CD4-positive, CD25-positive, alpha-beta regulatory T cell (primary cell): ENCODE results near the gene RAB6B. TPM values are rescaled to one million over a fixed set of nuclear protein-coding genes. Genes with fewer than 3 reads are reported as not detected.

Source experiments
- ATAC-seq, 2 donors: fragments of 150-1000 bp; cut with Tn5 transposase; one replicate each; pipeline ENCODE4 v1.10.0; 2021; ENCODE audit warnings: low read depth in 2 of 2, moderate number of reproducible peaks in 2 of 2, moderate library complexity in 1 of 2
- DNase-seq, 3 donors: peaks; one replicate each; pipeline versions ENCODE4 v3.0.0 to v3.0.0-alpha.2; 2012 to 2022; ENCODE audit warnings: mixed read lengths in 1 of 3
- H3K27ac ChIP-seq: one replicate; pipeline ENCODE4 v1.7.0; 2013; ENCODE audit warnings: mild to moderate bottlenecking, low read length; ENCODE audit not compliant: insufficient read depth, poor library complexity, severe bottlenecking
- H3K27me3 ChIP-seq: one replicate; pipeline ENCODE4 v1.7.0; 2013; ENCODE audit warnings: low read length; ENCODE audit not compliant: control insufficient read depth, insufficient read depth
- H3K36me3 ChIP-seq: one replicate; pipeline ENCODE4 v1.7.0; 2013; ENCODE audit warnings: mild to moderate bottlenecking, low read length, moderate library complexity; ENCODE audit not compliant: control insufficient read depth, insufficient read depth
- H3K4me1 ChIP-seq: 2 replicates; pipeline ENCODE4 v1.7.0; 2013; ENCODE audit warnings: mild to moderate bottlenecking, low read length; ENCODE audit not compliant: insufficient read depth, control insufficient read depth, poor library complexity, severe bottlenecking
- H3K4me3 ChIP-seq: one replicate; pipeline ENCODE4 v1.7.0; 2013; ENCODE audit warnings: low read depth, mild to moderate bottlenecking, low read length, moderate library complexity
- H3K9me3 ChIP-seq, 2 experiments: 1 replicate in 1 of 2; 2 replicates in 1 of 2; pipeline ENCODE4 v1.7.0; 2013; ENCODE audit warnings: low read length in 2 of 2, mild to moderate bottlenecking in 1 of 2, moderate library complexity in 1 of 2; ENCODE audit not compliant: control insufficient read depth in 2 of 2
- H3K27ac Mint-ChIP-seq, 3 donors: one replicate each; pipeline ENCODE4 v1.8.0; 2020 to 2022; ENCODE audit warnings: mild to moderate bottlenecking in 3 of 3, mixed read lengths in 3 of 3, moderate library complexity in 2 of 3
- H3K27me3 Mint-ChIP-seq: one replicate; pipeline ENCODE4 v1.8.0; 2022; ENCODE audit warnings: mild to moderate bottlenecking, mixed read lengths
- H3K36me3 Mint-ChIP-seq: one replicate; pipeline ENCODE4 v1.8.0; 2020; ENCODE audit warnings: mixed read lengths
- H3K4me1 Mint-ChIP-seq, 4 donors: one replicate each; pipeline ENCODE4 v1.8.0; 2020 to 2022; ENCODE audit warnings: mixed read lengths in 4 of 4, mild to moderate bottlenecking in 1 of 4
- H3K4me3 Mint-ChIP-seq, 4 donors: one replicate each; pipeline ENCODE4 v1.8.0; 2020 to 2022; ENCODE audit warnings: mild to moderate bottlenecking in 4 of 4, mixed read lengths in 4 of 4, moderate library complexity in 3 of 4
- H3K9me3 Mint-ChIP-seq, 7 donors: one replicate each; pipeline ENCODE4 v1.8.0; 2020 to 2022; ENCODE audit warnings: mixed read lengths in 7 of 7, mild to moderate bottlenecking in 3 of 7, moderate library complexity in 2 of 7
- polyA plus RNA-seq, 4 donors: library from polyadenylated mRNA; unstranded; fragments of 300-500 nt; fragmentation: Illumina TruSeq; gene quantifications; one replicate each; pipeline ENCODE4 v1.2.3, GENCODE V29; 2021
- total RNA-seq: library from RNA; stranded (reverse); gene quantifications from one replicate; pipeline ENCODE4 v1.2.3, GENCODE V29; 2022

RAB6B gene
- total and polyA plus RNA-seq, 5 donors from 2014 or later: 0.16 to 0.94 (median 0.31) TPM

DNA sequence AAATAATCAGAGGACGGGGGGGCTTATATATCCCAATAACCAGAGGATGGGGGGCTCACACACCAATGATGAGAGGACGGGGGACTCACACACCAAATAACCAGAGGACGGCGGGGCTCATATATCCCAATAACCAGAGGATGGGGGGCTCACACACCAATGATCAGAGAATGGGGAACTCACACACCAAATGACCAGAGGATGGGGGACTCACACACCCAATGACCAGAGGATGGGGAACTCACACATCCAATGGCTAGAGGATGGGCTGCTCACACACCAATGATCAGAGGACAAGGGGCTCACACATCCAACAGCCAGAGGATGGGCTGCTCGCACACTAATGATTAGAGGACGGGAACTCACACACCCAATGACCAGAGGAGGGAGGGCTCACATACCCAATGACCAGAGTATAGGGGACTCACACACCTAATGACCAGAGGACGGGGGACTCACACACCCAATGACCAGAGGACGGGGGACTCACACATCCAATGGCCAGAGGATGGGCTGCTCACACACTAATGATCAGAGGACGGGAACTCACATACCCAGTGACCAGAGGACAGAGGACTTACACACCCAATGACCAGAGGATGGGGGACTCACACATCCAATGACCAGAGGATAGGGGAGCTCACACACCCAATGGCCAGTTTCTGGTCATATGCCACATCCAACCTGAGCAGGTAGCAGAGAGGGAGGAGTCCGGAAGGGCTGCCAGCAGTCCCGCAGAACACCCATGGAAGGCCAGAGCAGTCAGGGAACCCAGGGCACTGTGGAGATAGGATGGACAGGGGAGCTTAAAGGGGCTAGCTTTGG, 10.6 kb downstream of the RAB6B start:
- no peak overlapping the region for H3K4me3 Mint-ChIP-seq
- Histone ChIP-seq H3K36me3 (no peaks in the 10 kb centered on the region), H3K4me3 (no peak overlapping the region), H3K27me3 (no peaks in the 10 kb centered on the region), H3K4me1 (no peaks in the 10 kb centered on the region), H3K9me3 (no peaks in the 10 kb centered on the region), H3K27ac (no peak overlapping the region)
- peaks cover 27% of the 10 kb centered on the region for H3K27me3 Mint-ChIP-seq
- no peak for DNase-seq
- H3K27ac Mint-ChIP-seq: no peak overlapping the region
- no peak for ATAC-seq
- H3K9me3 Mint-ChIP-seq: peaks cover 0 to 4% (median 0%) of the 10 kb centered on the region in 7 donors
- H3K36me3 Mint-ChIP-seq: no peaks in the 10 kb centered on the region
- H3K4me1 Mint-ChIP-seq: peaks cover 0 to 6% (median 0%) of the 10 kb centered on the region in 4 donors

GRCh38 chr3:133884054-133884886, 11.4 kb downstream of the RAB6B start:
- Histone ChIP-seq H3K27ac (no peak overlapping the region), H3K4me1 (no peaks in the 10 kb centered on the region), H3K36me3 (no peaks in the 10 kb centered on the region), H3K9me3 (no peaks in the 10 kb centered on the region), H3K27me3 (no peaks in the 10 kb centered on the region), H3K4me3 (no peak overlapping the region)
- H3K4me1 Mint-ChIP-seq: peaks cover 0 to 6% (median 0%) of the 10 kb centered on the region in 4 donors
- no peak for ATAC-seq
- H3K9me3 Mint-ChIP-seq: peaks cover 0 to 4% (median 0%) of the 10 kb centered on the region in 7 donors
- H3K27me3 Mint-ChIP-seq: peaks cover 27% of the 10 kb centered on the region
- no peak overlapping the region for H3K27ac Mint-ChIP-seq
- no peaks in the 10 kb centered on the region for H3K36me3 Mint-ChIP-seq
- no peak for DNase-seq
- H3K4me3 Mint-ChIP-seq: no peak overlapping the region

DNA sequence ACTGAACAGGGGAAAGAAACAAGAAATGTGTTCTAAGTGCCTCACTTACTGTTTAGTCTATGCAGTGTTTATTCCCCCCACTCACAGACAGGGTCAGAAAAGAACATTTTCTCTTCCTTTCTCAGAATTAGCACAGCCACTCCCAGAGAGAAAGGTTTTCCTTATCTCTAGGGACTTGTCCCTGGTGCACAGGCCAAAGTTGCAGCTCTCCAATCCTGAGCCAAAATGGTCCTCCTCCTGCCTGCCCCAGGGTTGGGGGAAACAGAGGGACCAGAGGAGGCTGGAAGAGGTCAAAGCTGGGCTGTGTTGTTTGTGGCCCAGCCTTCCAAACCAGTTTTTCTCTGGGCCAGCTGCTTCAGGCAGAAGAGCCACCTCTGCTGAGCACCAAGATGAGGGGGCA, 12.0 kb downstream of the RAB6B start:
- H3K27me3 Mint-ChIP-seq: peaks cover 25% of the 10 kb centered on the region

GRCh38 chr3:133882986-133883586, 12.6 kb downstream of the RAB6B start:
- Mint-ChIP-seq H3K4me1 (peaks cover 0 to 6% (median 0%) of the 10 kb centered on the region in 4 donors), H3K27ac (peak overlapping the region; percentile 36 to 66 (median 49)), H3K36me3 (no peaks in the 10 kb centered on the region), H3K9me3 (peaks cover 0 to 10% (median 4%) of the 10 kb centered on the region in 7 donors), H3K27me3 (peaks cover 22% of the 10 kb centered on the region), H3K4me3 (no peak overlapping the region)
- Histone ChIP-seq H3K27ac (no peak overlapping the region), H3K36me3 (no peaks in the 10 kb centered on the region), H3K4me1 (no peaks in the 10 kb centered on the region), H3K4me3 (no peak overlapping the region), H3K27me3 (no peaks in the 10 kb centered on the region), H3K9me3 (peaks cover 6 to 8% of the 10 kb centered on the region in 2 experiments)
- ATAC-seq (no peak), DNase-seq (no peak)

More for the DNA sequence above, 12.0 kb downstream of the RAB6B start:
- H3K4me1 ChIP-seq: no peaks in the 10 kb centered on the region
- no peaks in the 10 kb centered on the region for H3K36me3 ChIP-seq
- Mint-ChIP-seq H3K4me3 (no peak overlapping the region), H3K4me1 (peaks cover 0 to 6% (median 0%) of the 10 kb centered on the region in 4 donors), H3K9me3 (peaks cover 0 to 5% (median under 1%) of the 10 kb centered on the region in 7 donors), H3K36me3 (no peaks in the 10 kb centered on the region), H3K27ac (peak overlapping the region in 1 of 3 donors; percentile 49)
- no peak overlapping the region for H3K4me3 ChIP-seq
- H3K9me3 ChIP-seq: peaks cover 4% of the 10 kb centered on the region in 2 experiments
- ATAC-seq (no peak), DNase-seq (no peak)
- H3K27me3 ChIP-seq: no peaks in the 10 kb centered on the region
- no peak overlapping the region for H3K27ac ChIP-seq

DNA sequence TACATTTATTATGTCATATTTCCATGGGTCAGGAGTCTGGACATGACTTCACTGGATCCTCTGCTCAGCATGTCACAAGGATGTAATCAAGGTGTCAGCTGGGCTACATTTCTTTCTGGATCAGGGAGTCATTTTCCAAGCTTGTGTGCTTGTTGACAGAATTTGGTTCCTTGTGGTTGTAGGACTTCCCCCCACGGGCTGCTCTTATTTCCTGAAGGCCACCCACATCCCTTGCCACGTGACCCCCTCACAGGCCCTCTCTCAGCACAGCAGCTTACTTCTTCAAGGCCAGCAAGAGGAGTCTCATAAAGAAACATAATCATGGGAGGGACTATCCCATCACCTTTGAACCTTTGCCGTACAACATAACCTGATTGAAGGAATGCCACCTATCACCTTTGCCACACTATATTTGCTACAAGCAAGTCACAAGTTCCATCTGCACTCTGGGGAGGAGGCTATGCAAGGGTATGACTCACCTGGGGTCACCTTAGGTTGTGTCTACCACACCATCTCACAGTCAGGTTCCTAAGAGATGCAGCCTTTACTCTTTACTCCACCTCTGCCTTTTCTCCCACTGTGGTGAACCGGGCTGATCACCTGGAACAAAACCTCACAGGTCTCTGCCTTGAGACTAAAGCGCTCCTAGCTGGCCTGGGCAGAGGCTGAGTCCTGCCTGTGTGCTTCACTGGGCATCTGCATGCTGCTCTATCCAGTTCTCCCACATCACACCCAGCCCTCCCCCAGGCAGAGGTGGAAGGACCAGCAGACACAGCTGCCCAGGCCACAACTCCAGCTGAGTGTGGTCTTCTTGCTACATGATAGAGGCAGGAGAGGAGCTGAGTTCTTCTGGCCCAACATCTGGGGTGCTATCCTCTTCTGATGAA, 13.5 kb downstream of the RAB6B start:
- Histone ChIP-seq H3K27me3 (no peaks in the 10 kb centered on the region), H3K4me1 (no peaks in the 10 kb centered on the region), H3K36me3 (no peaks in the 10 kb centered on the region), H3K4me3 (no peak overlapping the region), H3K27ac (no peak overlapping the region), H3K9me3 (peaks cover 6 to 8% of the 10 kb centered on the region in 2 experiments)
- ATAC-seq (no peak), DNase-seq (peak in 1 of 3 donors; percentile 23)
- Mint-ChIP-seq H3K4me3 (no peak overlapping the region), H3K9me3 (peaks cover 0 to 14% (median 4%) of the 10 kb centered on the region in 7 donors), H3K27me3 (peaks cover 23% of the 10 kb centered on the region), H3K36me3 (no peaks in the 10 kb centered on the region), H3K4me1 (peaks cover 0 to 6% (median 0%) of the 10 kb centered on the region in 4 donors), H3K27ac (peak overlapping the region in 1 of 3 donors; percentile 56)

- H3K27ac ChIP-seq: no peak overlapping the region
- peaks cover 0 to 14% (median 4%) of the 10 kb centered on the region in 7 donors for H3K9me3 Mint-ChIP-seq
- no peaks in the 10 kb centered on the region for H3K4me1 ChIP-seq
- H3K4me3 Mint-ChIP-seq: no peak overlapping the region
- H3K27me3 ChIP-seq: no peaks in the 10 kb centered on the region
- no peaks in the 10 kb centered on the region for H3K36me3 ChIP-seq
- peaks cover 23% of the 10 kb centered on the region for H3K27me3 Mint-ChIP-seq
- no peak overlapping the region for H3K4me3 ChIP-seq
- peaks cover 6 to 8% of the 10 kb centered on the region in 2 experiments for H3K9me3 ChIP-seq
- no peaks in the 10 kb centered on the region for H3K36me3 Mint-ChIP-seq
- DNase-seq (no peak), ATAC-seq (no peak)
- peak overlapping the region in 1 of 3 donors; percentile 12 for H3K27ac Mint-ChIP-seq
- H3K4me1 Mint-ChIP-seq: peaks cover 0 to 6% (median 0%) of the 10 kb centered on the region in 4 donors
Measured at GRCh38 chr3:133881492-133881891, 14.2 kb downstream of the RAB6B start.
